GM12864 (cell line): ENCODE data around the gene RASSF10.

Source experiments
- DNase-seq: peaks from one replicate; pipeline ENCODE4 v3.0.0-alpha.2; 2011; ENCODE audit warnings: low read depth
- H3K4me3 ChIP-seq: 2 replicates; pipeline ENCODE4 v1.5.1; 2011; ENCODE audit warnings: mild to moderate bottlenecking, low read depth, low read length, control low read depth
- CTCF ChIP-seq: IDR thresholded peaks from 2 replicates; pipeline ENCODE4 v1.5.1; 2011; ENCODE audit warnings: low read depth, mild to moderate bottlenecking, moderate library complexity, low read length, control low read depth, inconsistent platforms; ENCODE audit errors: missing control alignments

The RASSF10 gene

GRCh38 chr11:12966002-12966401 is 43.1 kb upstream of the RASSF10 start:
- no peak overlapping the region for H3K4me3 ChIP-seq
- TF ChIP-seq CTCF: no peak
- DNase-seq: no peak

DNA sequence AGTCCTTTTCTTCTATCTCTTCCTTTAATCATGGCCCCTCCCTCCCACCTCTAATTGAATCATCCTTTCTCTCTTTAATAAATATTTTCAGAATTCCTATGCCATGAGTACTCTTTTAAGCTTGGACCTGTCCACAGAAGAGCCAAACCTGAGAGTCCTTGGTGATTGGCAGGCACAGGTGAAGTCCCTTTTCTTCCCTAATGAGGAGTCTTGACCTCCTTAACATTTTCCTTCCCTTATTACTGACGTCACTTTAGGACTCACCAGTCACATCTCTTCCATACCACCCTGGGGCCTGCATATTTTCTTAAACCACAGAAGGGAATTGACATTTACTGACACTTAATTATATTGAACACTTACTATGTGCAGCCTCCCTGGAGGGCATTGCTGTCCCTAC is 41.0 kb upstream of the RASSF10 start:
- no peak overlapping the region for H3K4me3 ChIP-seq
- no peak for DNase-seq
- no peak for TF ChIP-seq CTCF

GRCh38 chr11:12968826-12969225 is 40.3 kb upstream of the RASSF10 start:
- no peak for TF ChIP-seq CTCF

DNA sequence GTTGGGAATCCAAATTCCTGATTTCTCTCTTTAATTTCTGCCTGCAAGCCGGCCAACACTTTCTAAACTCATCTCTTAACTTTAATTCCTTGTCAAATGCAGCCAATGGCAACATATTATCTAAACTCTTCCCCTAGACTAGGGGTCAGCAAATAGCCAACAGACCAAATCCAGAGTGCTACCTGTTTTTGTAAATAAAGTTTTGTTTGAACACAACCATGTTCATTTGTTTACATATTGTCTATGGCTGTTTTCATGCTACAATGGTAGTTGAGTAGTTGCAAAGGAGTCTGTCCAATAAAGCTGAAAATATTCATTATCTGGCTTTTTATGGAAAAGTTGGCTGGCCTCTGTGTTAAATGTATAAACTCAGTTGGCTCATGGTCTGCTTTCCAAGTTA is 37.2 kb upstream of the RASSF10 start:
- no peak for TF ChIP-seq CTCF
- no peak overlapping the region for H3K4me3 ChIP-seq
- DNase-seq: no peak

More at GRCh38 chr11:12968826-12969225, 40.3 kb upstream of the RASSF10 start:
- no peak overlapping the region for H3K4me3 ChIP-seq
- no peak for DNase-seq

GRCh38 chr11:12973528-12974181 is 35.5 kb upstream of the RASSF10 start:
- DNase-seq: no peak
- no peak overlapping the region for H3K4me3 ChIP-seq
- no peak for TF ChIP-seq CTCF

GRCh38 chr11:12975195-12975594 is 33.9 kb upstream of the RASSF10 start:
- no peak for DNase-seq
- no peak overlapping the region for H3K4me3 ChIP-seq
- no peak for TF ChIP-seq CTCF
